BE2C (cell line): Measurements from ENCODE around the gene SNX9.

ENCODE experiments used
- DNase-seq: peaks from one replicate; pipeline ENCODE4 v3.0.0-alpha.2; 2020
- H3K27me3 ChIP-seq: fragments of 250-450 bp; sonication (Bioruptor Pico); 2 replicates; pipeline ENCODE4 v1.5.1; 2020; ENCODE audit warnings: mild to moderate bottlenecking
- H3K36me3 ChIP-seq: fragments of 250-450 bp; sonication (Bioruptor Pico); 2 replicates; pipeline ENCODE4 v1.5.1; 2020; ENCODE audit warnings: mild to moderate bottlenecking
- H3K4me1 ChIP-seq: fragments of 250-450 bp; sonication (Bioruptor Pico); 2 replicates; pipeline ENCODE4 v1.5.1; 2020
- H3K4me3 ChIP-seq: 2 replicates; pipeline ENCODE4 v1.5.1; 2011; ENCODE audit warnings: low read depth, low read length
- H3K9me3 ChIP-seq: fragments of 250-450 bp; sonication (Bioruptor Pico); 2 replicates; pipeline ENCODE4 v1.5.1; 2020
- TF ChIP-seq, protein P1 (sequence below): IDR thresholded peaks from 2 replicates; pipeline ENCODE4 v1.5.1; 2012; ENCODE audit warnings: mild to moderate bottlenecking, low read depth, low read length

The SNX9 gene

GRCh38 chr6:157981395-157982101 lies 158.5 kb downstream of the SNX9 start, which contains the start of gene SYNJ2:
TSS of gene SYNJ2 (plus strand) at chr6:157981863. CDS start at chr6:157981962, 99 bp downstream.
- peak; percentile 57 for DNase-seq
- no peaks in the 10 kb centered on the region for H3K27me3 ChIP-seq
- peaks cover 9% of the 10 kb centered on the region; the same call in 1 of the 2 replicates for H3K4me1 ChIP-seq
- TF ChIP-seq, protein P1, sequence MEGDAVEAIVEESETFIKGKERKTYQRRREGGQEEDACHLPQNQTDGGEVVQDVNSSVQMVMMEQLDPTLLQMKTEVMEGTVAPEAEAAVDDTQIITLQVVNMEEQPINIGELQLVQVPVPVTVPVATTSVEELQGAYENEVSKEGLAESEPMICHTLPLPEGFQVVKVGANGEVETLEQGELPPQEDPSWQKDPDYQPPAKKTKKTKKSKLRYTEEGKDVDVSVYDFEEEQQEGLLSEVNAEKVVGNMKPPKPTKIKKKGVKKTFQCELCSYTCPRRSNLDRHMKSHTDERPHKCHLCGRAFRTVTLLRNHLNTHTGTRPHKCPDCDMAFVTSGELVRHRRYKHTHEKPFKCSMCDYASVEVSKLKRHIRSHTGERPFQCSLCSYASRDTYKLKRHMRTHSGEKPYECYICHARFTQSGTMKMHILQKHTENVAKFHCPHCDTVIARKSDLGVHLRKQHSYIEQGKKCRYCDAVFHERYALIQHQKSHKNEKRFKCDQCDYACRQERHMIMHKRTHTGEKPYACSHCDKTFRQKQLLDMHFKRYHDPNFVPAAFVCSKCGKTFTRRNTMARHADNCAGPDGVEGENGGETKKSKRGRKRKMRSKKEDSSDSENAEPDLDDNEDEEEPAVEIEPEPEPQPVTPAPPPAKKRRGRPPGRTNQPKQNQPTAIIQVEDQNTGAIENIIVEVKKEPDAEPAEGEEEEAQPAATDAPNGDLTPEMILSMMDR = peak; percentile 37
- peak within 1 kb of the TSS; percentile 65 for H3K4me3 ChIP-seq
- H3K9me3 ChIP-seq = no peaks in the 10 kb centered on the region
- no peaks in the 10 kb centered on the region for H3K36me3 ChIP-seq

GRCh38 chr6:157982102-157982562 lies 159.1 kb downstream of the SNX9 start:
- peak; percentile 34 for DNase-seq
- H3K4me1 ChIP-seq = peaks cover 9% of the 10 kb centered on the region; the same call in 1 of the 2 replicates
- TF ChIP-seq, protein P1 = no peak
- H3K4me3 ChIP-seq = peak overlapping the region; percentile 65
- no peaks in the 10 kb centered on the region for H3K9me3 ChIP-seq
- H3K27me3 ChIP-seq = no peaks in the 10 kb centered on the region
- H3K36me3 ChIP-seq = no peaks in the 10 kb centered on the region

DNA sequence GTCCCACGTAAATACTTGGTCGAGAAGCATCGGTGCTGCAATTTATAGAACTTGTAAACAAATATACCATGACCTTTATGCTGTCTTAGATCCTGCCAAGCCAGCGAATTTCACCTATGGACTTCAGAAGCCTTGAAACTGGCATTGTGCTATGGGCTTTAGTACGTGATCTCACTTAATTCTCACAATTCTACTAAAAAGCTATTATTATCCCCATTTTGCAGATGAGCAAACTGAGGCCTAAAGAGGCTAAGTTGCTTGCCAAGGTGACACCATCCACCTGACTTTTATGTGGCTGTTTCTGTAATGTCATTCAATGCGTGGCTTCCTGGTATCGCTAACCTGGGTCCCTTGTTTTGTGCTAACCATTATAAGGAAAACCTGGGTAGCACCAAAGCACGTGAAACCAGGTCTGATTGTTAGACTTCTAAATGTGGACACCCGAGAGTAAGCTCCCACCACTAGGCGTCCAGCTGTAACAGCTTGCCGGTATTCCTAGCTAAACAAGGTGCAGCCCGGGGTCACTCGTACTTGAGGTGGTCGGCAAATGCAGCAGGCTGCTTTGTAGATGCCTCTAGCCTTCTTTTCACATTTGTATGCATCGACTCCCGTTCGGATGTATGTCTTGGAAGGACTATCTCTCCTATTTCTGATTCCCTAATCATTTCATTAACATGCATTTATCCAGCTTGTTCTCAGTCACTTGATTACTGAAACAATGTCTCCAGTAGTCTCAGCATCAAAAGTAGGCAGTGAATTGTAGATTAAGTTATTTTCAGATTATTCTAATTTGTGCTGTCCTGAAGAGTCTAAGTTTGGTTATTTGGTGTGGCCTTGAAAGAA lies 159.7 kb downstream of the SNX9 start:
- TF ChIP-seq, protein P1 = peak; percentile 11; the same call in 1 of the 2 replicates
- no peaks in the 10 kb centered on the region for H3K36me3 ChIP-seq
- no peaks in the 10 kb centered on the region for H3K9me3 ChIP-seq
- H3K4me3 ChIP-seq = peak overlapping the region; percentile 65
- H3K4me1 ChIP-seq = peaks cover 9% of the 10 kb centered on the region; the same call in 1 of the 2 replicates
- no peak for DNase-seq
- H3K27me3 ChIP-seq = no peaks in the 10 kb centered on the region

DNA sequence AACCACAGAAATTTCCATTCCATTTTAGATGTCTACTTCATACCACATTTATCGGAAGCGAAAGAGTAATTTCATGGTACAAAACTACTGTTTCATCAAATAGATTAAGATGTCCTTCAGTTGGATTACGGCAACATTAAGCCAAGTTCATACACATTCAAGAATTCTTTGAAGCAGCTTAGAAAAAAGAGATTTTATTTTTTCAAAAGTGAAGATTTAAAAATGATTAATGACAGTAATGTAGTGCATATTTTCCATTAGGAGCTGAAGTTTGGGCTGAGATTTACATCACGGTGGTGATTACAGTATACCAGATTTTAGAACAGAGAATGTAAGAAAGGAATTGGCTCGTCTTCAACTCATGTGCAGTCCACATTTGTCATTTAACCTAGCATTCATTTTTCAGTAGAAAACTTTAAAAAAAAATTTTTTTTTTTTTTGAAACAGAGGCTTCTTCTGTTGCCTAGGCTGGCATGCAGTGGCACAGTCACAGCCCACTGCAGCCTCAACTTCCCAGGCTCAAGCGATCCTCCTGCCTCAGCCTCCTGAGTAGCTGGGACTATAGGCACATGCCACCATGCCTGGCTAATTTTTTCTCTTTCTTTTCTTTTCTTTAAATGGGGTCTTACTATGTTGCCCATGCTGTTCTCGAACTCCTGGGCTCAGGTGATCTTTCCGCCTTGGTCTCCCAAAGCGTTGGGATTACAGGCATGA lies 160.5 kb downstream of the SNX9 start:
- Histone ChIP-seq H3K36me3 (no peaks in the 10 kb centered on the region), H3K4me1 (peaks cover 9% of the 10 kb centered on the region; the same call in 1 of the 2 replicates), H3K4me3 (no peak overlapping the region), H3K9me3 (no peaks in the 10 kb centered on the region), H3K27me3 (no peaks in the 10 kb centered on the region)
- no peak for DNase-seq
- TF ChIP-seq, protein P1 = no peak

- Histone ChIP-seq H3K4me1 (peaks cover 9% of the 10 kb centered on the region; the same call in 1 of the 2 replicates), H3K9me3 (no peaks in the 10 kb centered on the region), H3K27me3 (no peaks in the 10 kb centered on the region), H3K36me3 (no peaks in the 10 kb centered on the region), H3K4me3 (no peak overlapping the region)
- DNase-seq = no peak
- TF ChIP-seq, protein P1 = no peak
Measured at GRCh38 chr6:157984128-157984527, 161.1 kb downstream of the SNX9 start.
